Gastroesophageal sphincter (tissue), 4 donors: ENCODE data around the gene MPDU1. TPM values are rescaled to one million over a fixed set of nuclear protein-coding genes. Genes with fewer than 3 reads are reported as not detected.

Experiments
- ATAC-seq: fragments of 150-250 bp; one replicate; pipeline ENCODE4 v1.9.1; 2016; ENCODE audit warnings: mild to moderate bottlenecking, moderate library complexity
- H3K27ac ChIP-seq, 4 donors: fragments of 200-600 bp; sonication (generic) in 3 of 4; 1 replicate in 3 of 4; 2 replicates in 1 of 4; pipeline ENCODE4 v1.5.1; 2016 to 2019
- H3K27me3 ChIP-seq: fragments of 200-600 bp; sonication (generic); one replicate; pipeline ENCODE4 v1.5.1; 2019
- H3K36me3 ChIP-seq, 2 donors: fragments of 200-600 bp; sonication (generic); one replicate each; pipeline ENCODE4 v1.5.1; 2019; ENCODE audit warnings: control low read depth in 1 of 2
- H3K4me1 ChIP-seq, 3 donors: fragments of 200-600 bp; sonication (generic); 1 replicate in 2 of 3; 2 replicates in 1 of 3; pipeline ENCODE4 v1.5.1; 2016 to 2019; ENCODE audit warnings: control low read depth in 2 of 3
- H3K4me3 ChIP-seq, 2 donors: fragments of 200-600 bp; sonication (generic); one replicate each; pipeline ENCODE4 v1.5.1; 2019; ENCODE audit warnings: mild to moderate bottlenecking in 1 of 2, moderate library complexity in 1 of 2
- H3K9me3 ChIP-seq, 3 donors: fragments of 200-600 bp; sonication (generic); one replicate each; pipeline ENCODE4 v1.5.1; 2017 to 2019; ENCODE audit warnings: control low read depth in 2 of 3
- EP300 ChIP-seq: sonication (generic); formaldehyde crosslinking; IDR thresholded peaks from one replicate; pipeline ENCODE4 v1.6.1; 2017; ENCODE audit warnings: antibody characterized with exemption, mild to moderate bottlenecking
- POLR2A ChIP-seq, 2 donors: fragments of 450-650 bp; IDR thresholded peaks; one replicate each; pipeline ENCODE4 v1.6.1; 2017; ENCODE audit warnings: antibody characterized with exemption in 2 of 2, mild to moderate bottlenecking in 2 of 2, moderate library complexity in 1 of 2
- POLR2AphosphoS5 ChIP-seq: sonication (generic); formaldehyde crosslinking; IDR thresholded peaks from one replicate; pipeline ENCODE4 v1.6.1; 2017; ENCODE audit warnings: antibody characterized with exemption
- WGBS, 2 donors: methylation state at CpG; one replicate each; pipeline ENCODE4 v1.1.5; 2018; ENCODE audit warnings: low coverage in 1 of 2; 5-methylcytosine and 5-hydroxymethylcytosine counted together
- total RNA-seq, 4 donors: library from RNA; depleted of rRNA; stranded (reverse); fragments of >200 nt; gene quantifications; one replicate each; pipeline ENCODE4 v1.1.0, GENCODE V29; 2016
- TF ChIP-seq, protein P1 (sequence below), 4 experiments: fragments of 200-600 bp in 2 of 4; fragments of 450-650 bp in 2 of 4; sonication (generic) in 1 of 4; IDR thresholded peaks; one replicate each; pipeline ENCODE4 v1.5.1; 2017 to 2019; ENCODE audit warnings: antibody characterized with exemption in 4 of 4, mild to moderate bottlenecking in 2 of 4, moderate library complexity in 2 of 4

The MPDU1 gene
- total RNA-seq, 4 donors from 2014 or later = 38.1 to 66.5 (median 51.2) TPM

DNA sequence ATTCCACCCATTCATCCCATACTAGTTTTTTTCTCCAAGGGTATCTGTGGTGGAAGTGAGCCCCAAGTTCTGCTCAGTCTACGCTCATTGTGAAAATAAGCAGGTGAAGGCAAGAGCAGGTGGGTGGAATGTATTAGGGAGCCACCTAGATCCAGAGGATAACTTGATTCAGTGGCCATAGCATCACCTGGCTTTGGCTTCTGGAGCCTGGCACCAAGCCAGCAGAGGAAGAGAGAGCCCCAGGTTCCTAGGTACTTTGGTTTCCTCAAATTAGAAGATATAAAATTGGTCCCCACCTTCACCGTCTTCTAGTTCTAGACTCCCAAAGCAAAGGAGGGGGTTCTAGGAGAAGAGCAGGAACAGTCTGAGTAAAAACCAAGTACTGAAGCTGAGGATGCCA is 27.0 kb downstream of the MPDU1 start:
- no peaks in the 10 kb centered on the region for H3K9me3 ChIP-seq
- ATAC-seq = no peak
- peaks cover 0 to 12% of the 10 kb centered on the region in 2 donors for H3K36me3 ChIP-seq
- H3K4me3 ChIP-seq = no peak overlapping the region
- H3K27ac ChIP-seq = no peak overlapping the region
- TF ChIP-seq POLR2A (IDR thresholded peaks at IDR 0.05) (no peak), POLR2AphosphoS5 (no peak), EP300 (no peak)
- TF ChIP-seq, protein P1, sequence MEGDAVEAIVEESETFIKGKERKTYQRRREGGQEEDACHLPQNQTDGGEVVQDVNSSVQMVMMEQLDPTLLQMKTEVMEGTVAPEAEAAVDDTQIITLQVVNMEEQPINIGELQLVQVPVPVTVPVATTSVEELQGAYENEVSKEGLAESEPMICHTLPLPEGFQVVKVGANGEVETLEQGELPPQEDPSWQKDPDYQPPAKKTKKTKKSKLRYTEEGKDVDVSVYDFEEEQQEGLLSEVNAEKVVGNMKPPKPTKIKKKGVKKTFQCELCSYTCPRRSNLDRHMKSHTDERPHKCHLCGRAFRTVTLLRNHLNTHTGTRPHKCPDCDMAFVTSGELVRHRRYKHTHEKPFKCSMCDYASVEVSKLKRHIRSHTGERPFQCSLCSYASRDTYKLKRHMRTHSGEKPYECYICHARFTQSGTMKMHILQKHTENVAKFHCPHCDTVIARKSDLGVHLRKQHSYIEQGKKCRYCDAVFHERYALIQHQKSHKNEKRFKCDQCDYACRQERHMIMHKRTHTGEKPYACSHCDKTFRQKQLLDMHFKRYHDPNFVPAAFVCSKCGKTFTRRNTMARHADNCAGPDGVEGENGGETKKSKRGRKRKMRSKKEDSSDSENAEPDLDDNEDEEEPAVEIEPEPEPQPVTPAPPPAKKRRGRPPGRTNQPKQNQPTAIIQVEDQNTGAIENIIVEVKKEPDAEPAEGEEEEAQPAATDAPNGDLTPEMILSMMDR (IDR thresholded peaks at IDR 0.05) = no peak
- no peaks in the 10 kb centered on the region for H3K27me3 ChIP-seq
- peaks cover 0 to 63% (median 17%) of the 10 kb centered on the region in 3 donors for H3K4me1 ChIP-seq
- 100% methylated on average over 2 of the region's 2 CpGs; no CpG with 5 or more reads in 1 of the 2 donors for WGBS, 2 donors

DNA sequence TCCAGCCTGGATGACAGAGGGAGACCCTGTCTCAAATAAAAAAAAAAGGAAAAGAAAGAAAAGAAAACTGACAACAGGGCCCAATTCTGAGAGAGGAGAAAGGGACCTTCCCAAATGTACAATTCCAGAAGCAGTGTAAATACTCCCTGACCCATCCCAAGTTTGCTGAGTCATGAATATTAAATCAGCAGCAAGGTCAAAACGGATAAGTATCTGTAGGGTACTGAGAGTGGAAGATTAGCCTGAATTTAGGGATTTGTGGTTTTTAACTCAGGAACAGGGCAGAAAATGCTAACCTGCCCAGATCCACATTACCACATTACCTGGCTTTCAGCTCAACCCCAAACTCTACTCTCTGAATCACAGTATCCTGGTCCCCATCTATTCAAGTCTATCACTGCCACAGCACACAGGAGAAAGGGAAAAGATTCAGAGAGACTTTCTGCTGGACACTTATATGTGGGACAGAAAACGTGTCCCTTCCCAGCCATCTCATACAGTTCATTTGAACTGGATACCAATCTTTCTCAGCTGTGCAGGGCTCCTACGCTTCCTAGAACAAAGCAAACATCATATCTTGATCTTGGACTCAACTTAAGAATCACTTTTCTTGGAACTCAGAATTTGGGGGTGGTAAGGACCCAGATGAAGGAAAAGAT is 28.1 kb downstream of the MPDU1 start:
- TF ChIP-seq, protein P1 (IDR thresholded peaks at IDR 0.05) = no peak
- TF ChIP-seq POLR2A (IDR thresholded peaks at IDR 0.05) (no peak), POLR2AphosphoS5 (no peak), EP300 (no peak)
- ATAC-seq = no peak
- Histone ChIP-seq H3K27ac (no peak overlapping the region), H3K4me3 (no peak overlapping the region), H3K9me3 (no peaks in the 10 kb centered on the region), H3K4me1 (peaks cover 0 to 60% (median 17%) of the 10 kb centered on the region in 3 donors), H3K36me3 (peaks cover 0 to 9% of the 10 kb centered on the region in 2 donors), H3K27me3 (no peaks in the 10 kb centered on the region)
- WGBS, 2 donors = 63 to 68% methylated on average over 2 to 3 of the region's 3 CpGs

- Histone ChIP-seq H3K9me3 (no peaks in the 10 kb centered on the region), H3K27ac (no peak overlapping the region), H3K4me1 (peaks cover 0 to 55% (median 17%) of the 10 kb centered on the region in 3 donors), H3K27me3 (no peaks in the 10 kb centered on the region), H3K36me3 (peaks cover 0 to 9% of the 10 kb centered on the region in 2 donors), H3K4me3 (no peak overlapping the region)
- 86 to 100% methylated on average over 1 of the region's 1 CpG for WGBS, 2 donors
- no peak for TF ChIP-seq POLR2AphosphoS5
- TF ChIP-seq, protein P1 (IDR thresholded peaks at IDR 0.05) = no peak
- no peak for TF ChIP-seq POLR2A (IDR thresholded peaks at IDR 0.05)
- TF ChIP-seq EP300 = no peak
- no peak for ATAC-seq
Observed at GRCh38 chr17:7612294-7612640, 28.6 kb downstream of the MPDU1 start.

DNA sequence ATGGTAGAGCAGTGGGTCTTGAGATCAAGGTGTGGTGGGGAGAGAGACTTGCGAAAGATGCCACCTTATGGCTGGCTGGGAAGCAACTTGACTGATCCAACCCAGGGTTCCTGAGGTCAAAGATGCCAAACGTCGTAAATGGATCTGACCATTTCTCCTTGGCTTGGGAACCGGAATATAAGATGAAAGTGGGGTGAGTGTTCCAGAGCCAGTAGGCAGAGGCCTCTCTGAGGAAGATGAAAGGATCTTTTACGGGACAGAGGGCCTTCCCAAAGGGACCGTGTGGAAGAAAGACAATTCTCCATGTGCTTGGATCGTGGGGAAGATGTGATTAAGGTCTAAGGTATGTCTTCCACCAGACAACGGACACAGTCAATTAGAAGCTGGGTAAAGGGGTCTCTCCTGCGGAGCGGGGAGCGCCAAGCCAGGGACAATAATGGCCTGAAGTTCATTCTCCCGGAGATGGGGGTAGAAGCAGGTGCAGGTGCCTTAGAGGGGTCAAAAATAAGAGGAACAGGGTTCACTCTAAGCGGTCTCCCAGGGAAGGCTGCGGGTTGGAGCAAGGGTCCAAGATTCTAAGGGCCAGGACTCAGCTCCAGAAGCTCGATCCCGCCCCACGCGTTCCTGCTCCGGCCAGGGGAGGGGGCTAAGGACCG is 30.2 kb downstream of the MPDU1 start:
- WGBS, 2 donors = 3 to 10% methylated on average over 3 to 18 of the region's 20 CpGs
- Histone ChIP-seq H3K4me1 (peaks cover 0 to 55% (median 17%) of the 10 kb centered on the region in 3 donors), H3K27me3 (no peaks in the 10 kb centered on the region), H3K27ac (peak overlapping the region; percentile 71 to 98 (median 95)), H3K36me3 (peaks cover 0 to 3% of the 10 kb centered on the region in 2 donors), H3K4me3 (peak overlapping the region; percentile 47 to 88), H3K9me3 (no peaks in the 10 kb centered on the region)
- TF ChIP-seq POLR2AphosphoS5 (no peak), EP300 (no peak)
- TF ChIP-seq, protein P1 (IDR thresholded peaks at IDR 0.05) = peak in 1 of 4 experiments; percentile 8
- no peak for ATAC-seq
